Measurements from ENCODE around the gene ERBB4.

Gene ERBB4

DNA sequence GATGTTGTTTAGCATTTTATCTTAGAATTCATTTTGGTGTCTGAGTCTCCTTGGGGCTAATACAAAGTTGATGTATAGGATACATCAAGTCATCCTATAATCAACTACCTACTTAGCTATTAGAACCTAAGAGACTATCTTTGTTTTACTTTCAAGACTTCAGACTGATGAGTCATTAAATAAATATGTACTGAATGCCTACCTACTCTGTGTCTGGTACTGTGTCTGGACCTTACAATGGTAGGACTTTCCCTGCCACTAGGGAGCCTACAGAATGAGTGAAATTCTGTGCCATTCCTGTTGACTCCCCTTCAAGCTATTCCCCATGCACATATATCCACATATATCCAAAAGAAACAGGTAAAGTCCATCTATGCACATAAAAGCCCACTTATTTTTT, 114.5 kb downstream of the ERBB4 start:
- TF ChIP-seq, protein P1, sequence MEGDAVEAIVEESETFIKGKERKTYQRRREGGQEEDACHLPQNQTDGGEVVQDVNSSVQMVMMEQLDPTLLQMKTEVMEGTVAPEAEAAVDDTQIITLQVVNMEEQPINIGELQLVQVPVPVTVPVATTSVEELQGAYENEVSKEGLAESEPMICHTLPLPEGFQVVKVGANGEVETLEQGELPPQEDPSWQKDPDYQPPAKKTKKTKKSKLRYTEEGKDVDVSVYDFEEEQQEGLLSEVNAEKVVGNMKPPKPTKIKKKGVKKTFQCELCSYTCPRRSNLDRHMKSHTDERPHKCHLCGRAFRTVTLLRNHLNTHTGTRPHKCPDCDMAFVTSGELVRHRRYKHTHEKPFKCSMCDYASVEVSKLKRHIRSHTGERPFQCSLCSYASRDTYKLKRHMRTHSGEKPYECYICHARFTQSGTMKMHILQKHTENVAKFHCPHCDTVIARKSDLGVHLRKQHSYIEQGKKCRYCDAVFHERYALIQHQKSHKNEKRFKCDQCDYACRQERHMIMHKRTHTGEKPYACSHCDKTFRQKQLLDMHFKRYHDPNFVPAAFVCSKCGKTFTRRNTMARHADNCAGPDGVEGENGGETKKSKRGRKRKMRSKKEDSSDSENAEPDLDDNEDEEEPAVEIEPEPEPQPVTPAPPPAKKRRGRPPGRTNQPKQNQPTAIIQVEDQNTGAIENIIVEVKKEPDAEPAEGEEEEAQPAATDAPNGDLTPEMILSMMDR (conservative IDR thresholded peaks at IDR 0.05; ENCODE audit: low read depth, low read length) = no peak
- Histone ChIP-seq H4K20me1 (ENCODE audit: insufficient read depth) (no peaks in the 10 kb centered on the region), H3K36me3 (ENCODE audit: insufficient read depth) (no peaks in the 10 kb centered on the region), H3K27ac (no peak overlapping the region), H3K4me1 (ENCODE audit: low read depth, poor library complexity, severe bottlenecking) (no peaks in the 10 kb centered on the region), H3K79me2 (ENCODE audit: insufficient read depth, low read depth) (no peaks in the 10 kb centered on the region), H3K4me2 (no peak overlapping the region), H3K27me3 (ENCODE audit: insufficient read depth, low read depth) (no peaks in the 10 kb centered on the region), H3K9ac (no peak overlapping the region), H3K4me3 (IDR thresholded peaks at IDR 0.05; ENCODE audit: insufficient read depth, low read depth, low read length) (no peak overlapping the region), H2AFZ (ENCODE audit: low read depth) (no peak overlapping the region)

DNA sequence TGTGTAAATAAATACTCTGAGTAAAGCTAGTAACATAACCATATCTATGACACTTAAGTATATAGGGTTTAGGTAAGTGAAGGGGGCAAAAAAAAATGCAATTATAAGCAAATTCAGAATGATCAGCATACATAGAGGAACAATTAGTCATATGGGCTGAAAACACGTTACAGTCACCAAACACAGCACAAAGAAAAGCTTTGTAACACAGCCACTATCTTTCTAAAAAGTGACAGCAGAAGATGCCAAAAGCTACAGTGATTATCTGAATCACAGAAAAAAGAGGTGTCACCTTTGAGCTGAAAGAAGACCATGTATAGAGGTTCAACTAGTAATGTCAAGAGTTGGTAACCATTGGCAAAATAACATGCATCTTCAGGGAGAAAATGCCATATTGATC, 115.5 kb downstream of the ERBB4 start:
- TF ChIP-seq, protein P1 (conservative IDR thresholded peaks at IDR 0.05; ENCODE audit: low read depth, low read length) = no peak
- Histone ChIP-seq H3K27me3 (ENCODE audit: insufficient read depth, low read depth) (no peaks in the 10 kb centered on the region), H4K20me1 (ENCODE audit: insufficient read depth) (no peaks in the 10 kb centered on the region)

DNA sequence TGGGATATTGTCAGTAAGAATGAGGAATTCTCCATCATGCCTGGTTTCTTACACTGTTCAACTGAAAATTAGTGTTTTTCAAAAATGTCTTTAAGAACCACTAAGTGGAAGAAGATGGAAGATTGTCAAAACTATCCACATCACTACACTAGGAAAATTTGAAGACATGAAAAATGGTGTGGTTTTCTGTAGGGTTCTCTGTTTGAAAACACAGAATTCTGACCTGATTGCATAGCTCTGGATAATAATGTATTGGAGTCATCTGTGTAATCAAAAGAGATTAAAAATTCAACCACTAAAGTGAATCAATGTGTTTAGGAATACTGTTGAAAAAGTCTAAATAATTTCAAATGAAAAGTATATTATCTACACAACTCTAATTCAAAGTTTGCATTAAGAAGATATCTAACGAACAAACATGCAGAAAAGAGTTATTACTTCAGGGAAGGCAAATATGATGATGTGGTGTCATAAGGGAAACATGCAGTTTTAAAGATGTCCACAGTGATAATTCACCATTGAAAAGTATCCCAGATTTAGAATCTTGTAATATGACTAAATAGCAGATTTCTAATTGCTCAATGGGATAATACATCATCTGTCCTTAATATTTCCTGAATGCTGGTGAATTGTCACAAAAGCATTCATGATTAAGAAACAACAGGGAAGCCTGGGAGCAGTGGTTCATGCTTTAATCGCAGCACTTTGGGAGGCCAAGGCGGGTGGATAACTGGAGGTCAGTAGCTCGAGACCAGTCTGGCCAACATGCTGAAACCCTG, 116.9 kb downstream of the ERBB4 start:
- H3K27me3 ChIP-seq (ENCODE audit: insufficient read depth, low read depth) = no peaks in the 10 kb centered on the region
- no peak overlapping the region for H3K27ac ChIP-seq
- no peaks in the 10 kb centered on the region for H4K20me1 ChIP-seq (ENCODE audit: insufficient read depth)
- H3K36me3 ChIP-seq (ENCODE audit: insufficient read depth) = no peaks in the 10 kb centered on the region
- H3K4me1 ChIP-seq (ENCODE audit: low read depth, poor library complexity, severe bottlenecking) = no peaks in the 10 kb centered on the region
- H2AFZ ChIP-seq (ENCODE audit: low read depth) = no peak overlapping the region
- H3K9ac ChIP-seq = no peak overlapping the region
- no peak overlapping the region for H3K4me2 ChIP-seq
- H3K4me3 ChIP-seq (IDR thresholded peaks at IDR 0.05; ENCODE audit: insufficient read depth, low read depth, low read length) = no peak overlapping the region
- no peaks in the 10 kb centered on the region for H3K79me2 ChIP-seq (ENCODE audit: insufficient read depth, low read depth)
- TF ChIP-seq, protein P1 (conservative IDR thresholded peaks at IDR 0.05; ENCODE audit: low read depth, low read length) = no peak

More for the DNA sequence above, 115.5 kb downstream of the ERBB4 start:
- H3K36me3 ChIP-seq (ENCODE audit: insufficient read depth) = no peaks in the 10 kb centered on the region
- H3K4me2 ChIP-seq = no peak overlapping the region
- no peak overlapping the region for H3K27ac ChIP-seq
- no peaks in the 10 kb centered on the region for H3K4me1 ChIP-seq (ENCODE audit: low read depth, poor library complexity, severe bottlenecking)
- H3K9ac ChIP-seq = no peak overlapping the region
- H3K4me3 ChIP-seq (IDR thresholded peaks at IDR 0.05; ENCODE audit: insufficient read depth, low read depth, low read length) = no peak overlapping the region
- H2AFZ ChIP-seq (ENCODE audit: low read depth) = no peak overlapping the region
- no peaks in the 10 kb centered on the region for H3K79me2 ChIP-seq (ENCODE audit: insufficient read depth, low read depth)

DNA sequence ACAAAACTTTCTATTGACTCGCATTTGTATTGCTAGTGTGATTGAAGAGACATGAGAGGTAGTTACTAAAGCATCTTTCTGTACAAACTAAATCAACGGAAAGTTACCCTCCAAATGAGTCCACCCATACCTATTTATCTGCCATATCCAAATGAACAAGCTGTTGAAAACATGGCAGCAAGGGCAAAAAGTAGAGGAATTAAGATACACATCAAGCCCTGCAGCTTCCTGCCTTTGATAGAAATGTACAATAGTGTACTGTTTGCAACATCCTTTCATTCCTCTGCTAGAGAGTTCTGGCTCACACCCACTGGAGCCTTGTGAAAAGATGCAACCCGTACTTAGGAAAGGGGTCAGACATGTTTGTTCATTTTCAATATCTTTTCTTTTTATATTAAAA, 122.5 kb downstream of the ERBB4 start:
- Histone ChIP-seq H3K4me1 (ENCODE audit: low read depth, poor library complexity, severe bottlenecking) (no peaks in the 10 kb centered on the region), H3K4me3 (IDR thresholded peaks at IDR 0.05; ENCODE audit: insufficient read depth, low read depth, low read length) (no peak overlapping the region), H3K79me2 (ENCODE audit: insufficient read depth, low read depth) (no peaks in the 10 kb centered on the region), H3K9ac (no peak overlapping the region), H3K27me3 (ENCODE audit: insufficient read depth, low read depth) (no peaks in the 10 kb centered on the region), H3K4me2 (no peak overlapping the region), H4K20me1 (ENCODE audit: insufficient read depth) (no peaks in the 10 kb centered on the region), H2AFZ (ENCODE audit: low read depth) (no peak overlapping the region), H3K27ac (no peak overlapping the region), H3K36me3 (ENCODE audit: insufficient read depth) (no peaks in the 10 kb centered on the region)
- TF ChIP-seq, protein P1 (conservative IDR thresholded peaks at IDR 0.05; ENCODE audit: low read depth, low read length) = no peak

All from KMS-11 (cell line).